CD4-positive, alpha-beta T cell treated with Interleukin-6 at 100 ng/mL for 8 hours (primary cell): ENCODE results near the gene FCHO1.

Experiments used
- DNase-seq: peaks from one replicate; pipeline ENCODE4 v3.0.0-alpha.2; 2020; ENCODE audit warnings: mixed read lengths, low spot score

FCHO1 gene, protein sequence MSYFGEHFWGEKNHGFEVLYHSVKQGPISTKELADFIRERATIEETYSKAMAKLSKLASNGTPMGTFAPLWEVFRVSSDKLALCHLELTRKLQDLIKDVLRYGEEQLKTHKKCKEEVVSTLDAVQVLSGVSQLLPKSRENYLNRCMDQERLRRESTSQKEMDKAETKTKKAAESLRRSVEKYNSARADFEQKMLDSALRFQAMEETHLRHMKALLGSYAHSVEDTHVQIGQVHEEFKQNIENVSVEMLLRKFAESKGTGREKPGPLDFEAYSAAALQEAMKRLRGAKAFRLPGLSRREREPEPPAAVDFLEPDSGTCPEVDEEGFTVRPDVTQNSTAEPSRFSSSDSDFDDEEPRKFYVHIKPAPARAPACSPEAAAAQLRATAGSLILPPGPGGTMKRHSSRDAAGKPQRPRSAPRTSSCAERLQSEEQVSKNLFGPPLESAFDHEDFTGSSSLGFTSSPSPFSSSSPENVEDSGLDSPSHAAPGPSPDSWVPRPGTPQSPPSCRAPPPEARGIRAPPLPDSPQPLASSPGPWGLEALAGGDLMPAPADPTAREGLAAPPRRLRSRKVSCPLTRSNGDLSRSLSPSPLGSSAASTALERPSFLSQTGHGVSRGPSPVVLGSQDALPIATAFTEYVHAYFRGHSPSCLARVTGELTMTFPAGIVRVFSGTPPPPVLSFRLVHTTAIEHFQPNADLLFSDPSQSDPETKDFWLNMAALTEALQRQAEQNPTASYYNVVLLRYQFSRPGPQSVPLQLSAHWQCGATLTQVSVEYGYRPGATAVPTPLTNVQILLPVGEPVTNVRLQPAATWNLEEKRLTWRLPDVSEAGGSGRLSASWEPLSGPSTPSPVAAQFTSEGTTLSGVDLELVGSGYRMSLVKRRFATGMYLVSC

GRCh38 chr19:17751103-17751911 is at the start of gene FCHO1:
FCHO1 (plus strand) TSS chr19:17751477; CDS start chr19:17755165, 3,688 bp downstream.
- DNase-seq: peak; percentile 89

- DNase-seq: peak; percentile 51
These were observed 47.3 kb upstream of the FCHO1 start for GRCh38 chr19:17703824-17704463.

GRCh38 chr19:17706750-17707181 is 44.5 kb upstream of the FCHO1 start:
- no peak for DNase-seq

DNA sequence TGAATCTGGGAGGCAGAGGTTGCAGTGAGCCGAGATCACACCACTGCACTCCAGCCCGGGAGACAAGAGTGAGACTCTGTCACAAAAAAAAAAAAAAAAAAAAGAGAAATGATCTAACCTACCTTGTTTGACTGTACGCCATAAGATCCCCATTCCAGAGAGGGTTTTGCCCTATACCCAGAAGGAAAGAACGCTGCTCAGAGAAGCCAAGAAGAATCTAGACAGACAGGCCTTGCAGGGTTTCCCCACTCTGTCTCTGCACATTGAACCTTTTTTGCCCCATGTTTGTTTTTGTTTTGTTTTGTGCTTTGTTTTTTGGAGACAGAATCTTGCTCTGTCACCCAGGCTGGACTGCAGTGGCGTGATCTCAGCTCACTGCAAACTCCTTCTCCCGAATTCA is 39.4 kb upstream of the FCHO1 start:
- DNase-seq: no peak

DNA sequence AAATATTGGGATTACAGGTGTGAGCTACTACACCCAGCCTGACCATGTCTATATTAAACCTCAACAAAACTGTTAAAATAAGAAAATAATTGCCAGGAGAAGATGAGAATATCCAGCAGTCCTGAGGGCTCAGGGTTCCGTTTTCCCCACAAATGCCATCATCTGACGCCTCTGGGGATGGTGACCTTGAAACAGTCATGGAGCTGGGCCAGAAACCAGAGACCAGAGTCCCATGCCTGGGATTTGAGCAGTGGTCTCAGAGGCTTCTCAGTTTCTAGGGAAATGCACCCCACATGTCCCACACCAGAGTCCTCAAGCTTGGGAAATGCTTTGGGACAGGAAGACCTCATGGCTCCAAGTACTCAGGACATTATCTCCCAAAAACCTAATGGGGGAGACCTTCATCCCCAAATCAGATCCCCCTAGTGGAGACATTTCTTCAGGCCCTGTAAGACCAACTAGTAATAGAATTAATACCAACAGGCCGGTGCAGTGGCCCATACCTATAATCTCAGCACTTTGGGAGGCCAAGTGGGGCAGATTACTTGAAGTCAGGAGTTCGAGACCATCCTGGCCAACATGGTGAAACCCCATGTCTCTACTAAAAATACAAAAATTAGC is 34.9 kb upstream of the FCHO1 start:
- no peak for DNase-seq

GRCh38 chr19:17718550-17718946 is 32.7 kb upstream of the FCHO1 start:
- no peak for DNase-seq

DNA sequence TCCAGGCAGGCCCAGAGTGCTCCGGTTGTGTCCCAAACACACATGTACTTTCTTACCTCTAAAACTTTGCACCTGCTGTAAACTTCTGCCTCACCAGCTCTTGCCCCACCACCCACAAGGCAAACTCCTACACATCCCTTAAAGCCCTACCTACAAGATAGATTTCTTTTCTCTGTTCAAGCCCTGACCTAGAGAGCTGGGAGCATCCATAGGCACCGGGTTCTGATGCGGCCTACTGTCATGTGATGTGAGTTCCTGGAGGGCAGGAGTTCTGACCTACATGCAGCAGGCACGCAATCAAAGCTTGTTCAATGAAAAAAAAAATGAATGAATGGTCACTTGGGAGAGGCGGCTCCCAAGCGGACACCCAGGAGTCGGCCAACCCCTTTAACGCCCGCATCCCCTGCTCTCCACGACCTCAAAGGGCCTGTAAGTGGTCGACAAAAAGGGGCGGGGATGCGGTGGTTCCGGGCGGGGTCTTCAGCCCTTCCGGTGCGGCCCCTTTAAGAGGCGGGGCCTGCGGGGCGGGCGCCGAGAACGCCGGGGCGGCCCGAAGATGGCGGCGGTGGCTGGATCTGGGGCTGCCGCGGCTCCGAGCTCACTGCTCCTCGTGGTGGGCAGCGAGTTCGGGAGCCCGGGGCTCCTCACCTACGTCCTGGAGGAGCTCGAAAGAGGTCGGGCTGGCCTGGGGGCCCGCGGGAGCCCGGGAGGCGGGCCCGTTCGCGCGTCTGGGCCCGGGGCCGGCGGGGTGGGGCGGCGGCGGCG is 32.1 kb upstream of the FCHO1 start, which contains the start of gene MAP1S:
Gene MAP1S (plus strand): TSS at position 534 of the 765 bp plus-strand sequence. CDS start 23 bp downstream, at position 557.
- DNase-seq: peak; percentile 49

DNA sequence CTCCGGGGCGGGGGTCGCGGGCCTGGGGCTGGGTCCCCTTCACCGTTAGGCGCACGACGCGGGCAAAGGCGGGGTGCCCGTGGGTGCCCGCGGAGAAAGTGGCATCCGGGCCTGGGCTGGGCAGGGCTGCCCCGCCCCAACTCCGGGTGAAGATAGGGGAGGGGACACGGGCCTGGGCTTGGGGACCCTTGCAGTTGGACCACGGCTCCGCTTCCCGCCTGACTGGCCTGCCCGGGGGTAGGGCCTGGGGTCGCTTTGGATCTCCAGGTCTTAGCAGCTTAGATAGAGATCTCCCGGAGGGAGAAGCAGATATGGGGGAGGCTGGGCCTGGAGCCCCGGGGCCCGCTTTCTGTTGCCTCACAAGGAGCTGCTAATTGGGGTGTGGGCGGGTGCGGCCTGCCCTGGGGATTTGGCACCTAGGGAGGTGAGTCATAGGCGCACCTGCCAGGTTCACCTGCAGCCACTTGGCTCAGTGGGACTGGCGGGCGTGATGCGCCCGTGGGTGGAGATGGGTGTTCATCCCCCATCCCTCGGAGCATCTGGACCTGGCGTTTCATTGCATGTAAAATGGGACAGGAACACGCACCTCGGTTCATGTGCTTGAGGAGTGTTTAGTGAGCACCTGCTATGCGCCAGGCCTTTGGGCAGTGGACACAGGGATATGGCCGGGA is 31.4 kb upstream of the FCHO1 start:
- DNase-seq: no peak

DNA sequence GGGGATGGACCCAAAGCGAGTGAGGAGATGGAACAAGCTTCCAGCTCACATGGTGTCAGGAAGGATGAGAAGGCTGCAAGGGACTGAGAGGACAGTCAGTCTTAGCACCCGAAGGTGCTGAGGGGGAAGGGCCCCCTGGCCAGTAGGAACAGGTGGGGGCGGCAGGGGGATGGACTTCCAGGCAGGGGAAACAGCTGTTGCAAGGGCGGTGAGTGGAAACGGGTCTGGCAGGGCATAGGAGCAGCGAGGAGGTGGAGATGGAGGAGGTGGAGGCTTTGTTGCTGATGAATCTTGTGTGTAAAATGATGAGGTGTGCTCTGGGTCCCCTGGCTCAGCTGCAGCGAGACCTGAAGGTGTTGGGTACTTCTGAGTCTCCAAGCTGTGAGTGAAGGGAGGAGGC is 30.8 kb upstream of the FCHO1 start:
- no peak for DNase-seq

DNA sequence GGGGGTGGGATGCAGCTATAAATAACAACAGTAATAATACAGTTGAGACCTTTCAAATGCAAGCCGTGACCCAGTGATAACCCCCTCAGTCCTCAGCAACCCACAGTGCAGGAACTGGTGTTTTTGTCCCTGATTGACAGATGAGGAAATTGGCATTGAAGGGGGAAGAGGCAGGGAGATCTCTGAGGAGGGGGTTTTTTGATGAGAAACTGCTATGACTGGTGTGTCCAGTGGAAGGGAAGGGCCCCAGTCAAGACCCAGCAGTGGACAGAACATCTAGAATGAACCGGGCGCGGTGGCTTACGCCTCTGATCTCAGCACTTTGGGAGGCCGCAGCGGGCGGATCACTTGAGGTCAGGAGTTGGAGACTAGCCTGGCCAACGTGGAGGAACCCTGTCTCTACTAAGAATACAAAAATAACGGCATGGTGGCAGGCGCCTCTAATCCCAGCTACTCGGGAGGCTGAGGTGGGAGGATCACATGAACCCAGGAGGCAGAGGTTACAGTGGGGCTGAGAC is 30.1 kb upstream of the FCHO1 start:
- DNase-seq: no peak

DNA sequence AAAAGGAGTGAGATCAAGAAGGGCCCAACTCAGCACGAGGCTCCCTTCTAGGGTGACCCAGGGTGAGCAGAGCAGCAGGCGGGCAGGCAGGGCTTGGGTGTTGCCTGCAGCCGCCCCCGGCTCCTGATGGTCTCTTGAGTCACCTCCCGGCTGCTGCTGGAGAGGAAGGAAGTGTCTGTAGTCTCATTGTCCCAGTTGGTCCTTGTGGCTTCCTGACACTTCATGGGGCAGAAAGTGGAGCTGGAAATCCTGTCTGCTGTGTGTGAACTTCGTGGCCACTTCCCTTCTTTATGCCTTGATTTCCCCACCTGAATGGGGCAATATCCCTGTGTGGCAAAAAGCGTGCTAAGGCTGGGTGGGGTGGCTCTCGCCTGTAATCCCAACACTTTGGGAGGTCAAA is 29.5 kb upstream of the FCHO1 start:
- DNase-seq: no peak

DNA sequence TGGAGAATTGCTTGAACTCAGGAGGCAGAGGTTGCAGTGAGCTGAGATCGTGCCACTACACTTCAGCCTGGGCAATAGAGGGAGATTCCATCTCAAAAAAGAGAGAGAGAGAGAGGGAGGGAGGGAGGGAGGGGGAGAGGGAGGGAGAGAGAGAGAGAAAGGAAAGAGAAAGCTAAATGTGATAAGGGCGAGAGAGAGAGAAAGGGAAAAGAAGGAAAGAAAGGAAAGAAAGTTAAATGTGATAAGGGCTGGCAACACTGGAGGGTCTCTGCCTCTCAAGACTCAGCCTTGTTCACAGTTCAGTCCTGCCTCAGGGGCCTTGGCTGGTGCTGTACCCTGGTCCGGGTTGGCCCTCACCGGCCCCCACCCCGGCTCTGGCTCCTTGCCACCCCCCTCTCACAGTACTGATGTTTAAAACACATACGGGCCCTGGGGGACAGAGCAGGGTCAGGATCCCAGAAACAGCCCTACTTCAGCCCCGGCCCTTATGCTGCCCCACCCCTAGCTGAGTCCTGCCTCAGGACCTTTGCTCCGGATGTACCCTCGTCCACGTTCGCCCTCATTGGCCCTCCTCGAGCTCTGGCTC is 28.5 kb upstream of the FCHO1 start:
- no peak for DNase-seq

DNA sequence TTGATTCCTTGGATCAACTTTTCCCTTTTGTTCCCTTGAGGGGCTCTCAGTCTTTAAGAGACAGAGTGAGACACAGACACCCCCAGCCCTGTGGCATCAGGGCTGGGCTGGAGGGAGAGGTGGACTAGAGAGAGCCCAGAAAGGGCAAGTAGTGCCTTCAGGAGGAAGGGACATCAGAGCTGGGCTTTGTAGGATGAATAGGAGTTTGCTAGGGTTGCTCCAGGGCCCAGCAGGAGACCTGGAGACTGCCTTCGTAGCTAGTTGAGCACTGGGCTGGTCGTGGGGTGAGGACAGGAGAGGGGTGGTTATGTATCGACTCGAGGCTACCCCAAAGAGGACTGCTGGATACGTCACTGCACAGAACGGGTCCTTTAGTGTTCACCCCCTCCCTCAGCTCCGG is 26.6 kb upstream of the FCHO1 start:
- no peak for DNase-seq

GRCh38 chr19:17725422-17726078 is 25.7 kb upstream of the FCHO1 start:
- no peak for DNase-seq

DNA sequence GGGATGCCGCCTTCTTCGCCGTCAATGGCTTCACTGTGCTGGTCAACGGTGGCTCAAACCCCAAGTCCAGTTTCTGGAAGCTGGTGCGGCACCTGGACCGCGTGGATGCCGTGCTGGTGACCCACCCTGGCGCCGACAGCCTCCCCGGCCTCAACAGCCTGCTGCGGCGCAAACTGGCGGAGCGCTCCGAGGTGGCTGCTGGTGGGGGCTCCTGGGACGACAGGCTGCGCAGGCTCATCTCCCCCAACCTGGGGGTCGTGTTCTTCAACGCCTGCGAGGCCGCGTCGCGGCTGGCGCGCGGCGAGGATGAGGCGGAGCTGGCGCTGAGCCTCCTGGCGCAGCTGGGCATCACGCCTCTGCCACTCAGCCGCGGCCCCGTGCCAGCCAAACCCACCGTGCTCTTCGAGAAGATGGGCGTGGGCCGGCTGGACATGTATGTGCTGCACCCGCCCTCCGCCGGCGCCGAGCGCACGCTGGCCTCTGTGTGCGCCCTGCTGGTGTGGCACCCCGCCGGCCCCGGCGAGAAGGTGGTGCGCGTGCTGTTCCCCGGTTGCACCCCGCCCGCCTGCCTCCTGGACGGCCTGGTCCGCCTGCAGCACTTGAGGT is 25.0 kb upstream of the FCHO1 start:
- no peak for DNase-seq

- no peak for DNase-seq
These were observed 24.1 kb upstream of the FCHO1 start for GRCh38 chr19:17726964-17727773.

- no peak for DNase-seq
These were observed 23.4 kb upstream of the FCHO1 start for GRCh38 chr19:17727843-17728242.
